SK-N-MC (cell line): Measurements from ENCODE around the gene LRIG1.

Experiments
- DNase-seq: peaks from one replicate; pipeline ENCODE4 v3.0.0-alpha.2; 2011; ENCODE audit warnings: low read depth, low spot score
- H3K27ac ChIP-seq: fragments of 200-600 bp; sonication (generic); 2 replicates; pipeline ENCODE4 v1.5.1; 2016; ENCODE audit warnings: mixed run types
- H3K36me3 ChIP-seq: fragments of 200-600 bp; sonication (generic); 2 replicates; pipeline ENCODE4 v1.6.1; 2017; ENCODE audit warnings: antibody characterized with exemption, low read length, mixed read lengths; ENCODE audit not compliant: insufficient read depth
- H3K4me3 ChIP-seq: fragments of 200-600 bp; sonication (generic); 2 replicates; pipeline ENCODE4 v1.5.1; 2016
- H3K9ac ChIP-seq: fragments of 200-600 bp; sonication (generic); 2 replicates; pipeline ENCODE4 v1.8.0; 2017; ENCODE audit warnings: mixed run types, mixed read lengths; ENCODE audit not compliant: insufficient read length
- H3K9me3 ChIP-seq: fragments of 200-600 bp; sonication (generic); 2 replicates; pipeline ENCODE4 v1.6.1; 2017; ENCODE audit warnings: low read depth, mild to moderate bottlenecking, antibody characterized with exemption, low read length, moderate library complexity, mixed read lengths
- EZH2 ChIP-seq: fragments of 200-600 bp; sonication (generic); IDR thresholded peaks from one replicate; pipeline ENCODE4 v1.6.1; 2017; ENCODE audit warnings: antibody characterized with exemption
- FOXP2 ChIP-seq: optimal IDR thresholded peaks from 2 replicates; pipeline ENCODE3; 2011; ENCODE audit warnings: mild to moderate bottlenecking, moderate library complexity; ENCODE audit not compliant: insufficient read depth; ENCODE audit errors: extremely low read length, control extremely low read depth
- POLR2AphosphoS5 ChIP-seq: IDR thresholded peaks from 2 replicates; pipeline ENCODE4 v1.6.1; 2012; ENCODE audit warnings: mild to moderate bottlenecking, low read depth, low read length, borderline replicate concordance

The LRIG1 gene

GRCh38 chr3:66517241-66517640, 16.4 kb upstream of the LRIG1 start:
- DNase-seq = no peak
- H3K27ac ChIP-seq = no peak overlapping the region
- no peak overlapping the region for H3K9ac ChIP-seq
- H3K36me3 ChIP-seq = no peaks in the 10 kb centered on the region
- TF ChIP-seq FOXP2 (no peak), EZH2 (no peak), POLR2AphosphoS5 (no peak)
- H3K9me3 ChIP-seq = no peaks in the 10 kb centered on the region
- no peak overlapping the region for H3K4me3 ChIP-seq

GRCh38 chr3:66508461-66508860, 7.6 kb upstream of the LRIG1 start:
- Histone ChIP-seq H3K27ac (no peak overlapping the region), H3K9ac (no peak overlapping the region), H3K9me3 (no peaks in the 10 kb centered on the region), H3K36me3 (no peaks in the 10 kb centered on the region), H3K4me3 (no peak overlapping the region)
- DNase-seq = no peak
- TF ChIP-seq EZH2 = no peak
- TF ChIP-seq FOXP2 = no peak
- TF ChIP-seq POLR2AphosphoS5 = no peak

DNA sequence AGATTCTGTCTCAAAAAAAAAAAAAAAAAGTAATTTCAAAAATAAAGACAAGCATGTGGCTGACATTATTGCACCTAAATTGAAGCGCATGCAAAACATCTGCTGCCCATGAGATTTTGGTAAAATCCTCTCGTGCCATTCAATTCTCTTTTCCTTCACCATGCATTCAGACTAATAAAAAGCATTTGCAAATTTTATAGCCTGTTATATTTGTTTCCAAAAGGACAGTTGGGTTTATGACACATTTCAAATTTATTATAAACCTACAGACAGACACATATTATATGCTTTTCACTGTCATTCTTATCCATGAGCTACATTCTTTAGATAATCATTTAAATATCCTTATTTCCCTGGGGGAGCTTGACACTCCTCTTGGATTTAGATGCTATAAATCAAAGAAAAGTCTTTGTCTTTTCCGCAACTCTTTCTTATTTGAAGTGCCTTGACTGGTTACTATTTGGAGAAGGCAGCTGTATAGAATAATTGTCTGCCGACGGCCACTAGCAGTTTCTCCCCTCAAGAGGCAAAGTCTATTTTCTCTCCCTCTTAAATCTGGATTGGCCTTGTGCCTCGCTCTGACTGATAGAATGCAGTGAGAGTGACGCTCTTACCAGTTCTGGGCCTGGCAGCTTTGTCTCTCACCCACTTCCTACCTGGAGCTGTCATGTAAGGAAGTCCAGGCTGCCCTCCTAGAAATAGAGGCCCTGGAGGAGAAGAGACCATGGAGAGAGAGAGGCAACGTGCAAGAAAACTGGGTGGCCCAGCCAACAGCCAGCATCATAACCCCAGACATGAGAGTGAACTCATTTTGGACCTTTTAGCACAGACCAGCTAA, 6.8 kb upstream of the LRIG1 start:
- Histone ChIP-seq H3K36me3 (no peaks in the 10 kb centered on the region), H3K9ac (no peak overlapping the region), H3K9me3 (no peaks in the 10 kb centered on the region), H3K27ac (no peak overlapping the region), H3K4me3 (no peak overlapping the region)
- DNase-seq = no peak
- no peak for TF ChIP-seq FOXP2
- TF ChIP-seq POLR2AphosphoS5 = no peak
- no peak for TF ChIP-seq EZH2

- no peak for DNase-seq
- H3K4me3 ChIP-seq = no peak overlapping the region
- TF ChIP-seq FOXP2 (no peak), POLR2AphosphoS5 (no peak), EZH2 (no peak)
- no peaks in the 10 kb centered on the region for H3K9me3 ChIP-seq
- no peak overlapping the region for H3K9ac ChIP-seq
- H3K27ac ChIP-seq = no peak overlapping the region
- no peaks in the 10 kb centered on the region for H3K36me3 ChIP-seq
These were observed 5.3 kb upstream of the LRIG1 start for GRCh38 chr3:66506154-66506553.

- H3K36me3 ChIP-seq = no peaks in the 10 kb centered on the region
- no peak overlapping the region for H3K27ac ChIP-seq
- TF ChIP-seq EZH2 (no peak), FOXP2 (no peak), POLR2AphosphoS5 (no peak)
- no peaks in the 10 kb centered on the region for H3K9me3 ChIP-seq
- H3K9ac ChIP-seq = no peak overlapping the region
- DNase-seq = no peak
- no peak overlapping the region for H3K4me3 ChIP-seq
These were observed 4.2 kb upstream of the LRIG1 start for GRCh38 chr3:66504850-66505641.

DNA sequence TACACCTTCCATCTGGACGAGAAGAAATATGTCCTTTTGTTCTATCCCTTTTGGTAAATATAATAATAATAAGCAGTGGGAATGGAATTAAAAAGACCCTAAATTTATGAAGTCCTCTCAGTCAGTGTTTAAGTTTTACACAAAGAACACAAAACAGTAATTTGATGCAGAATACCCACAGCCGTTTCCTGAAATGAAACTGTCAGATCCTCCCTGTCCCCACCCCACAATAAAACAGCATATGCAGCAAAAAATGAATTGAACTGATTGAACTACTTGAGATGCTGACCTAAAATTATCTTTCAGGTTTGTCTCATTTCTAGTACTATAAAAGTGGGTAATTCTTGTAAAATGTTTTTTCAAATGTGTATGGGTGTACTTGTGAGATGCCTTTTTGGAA, 2.2 kb upstream of the LRIG1 start:
- Histone ChIP-seq H3K27ac (peak overlapping the region; percentile 70; the same call in 1 of the 2 replicates), H3K9me3 (no peaks in the 10 kb centered on the region), H3K9ac (no peak overlapping the region), H3K4me3 (peak overlapping the region; percentile 76; the same call in 1 of the 2 replicates), H3K36me3 (no peaks in the 10 kb centered on the region)
- no peak for DNase-seq
- TF ChIP-seq FOXP2 (no peak), EZH2 (no peak), POLR2AphosphoS5 (no peak)

- no peaks in the 10 kb centered on the region for H3K36me3 ChIP-seq
- DNase-seq = peak; percentile 37
- no peaks in the 10 kb centered on the region for H3K9me3 ChIP-seq
- H3K27ac ChIP-seq = peak overlapping the region; percentile 70; the same call in 1 of the 2 replicates
- H3K9ac ChIP-seq = no peak overlapping the region
- TF ChIP-seq FOXP2 = no peak
- TF ChIP-seq POLR2AphosphoS5 = no peak
- TF ChIP-seq EZH2 = no peak
- peak overlapping the region; percentile 76 for H3K4me3 ChIP-seq
These were observed 1.5 kb upstream of the LRIG1 start for GRCh38 chr3:66502245-66502874.
